ENCODE measurements around the gene OVOL2. TPM values are rescaled to one million over a fixed set of nuclear protein-coding genes. Genes with fewer than 3 reads are reported as not detected.

OVOL2 gene
- total and polyA plus RNA-seq, 10 of the 15 experiments (the other 5 are each of a cell fraction or from before 2014, with no cell fraction given): not detected

DNA sequence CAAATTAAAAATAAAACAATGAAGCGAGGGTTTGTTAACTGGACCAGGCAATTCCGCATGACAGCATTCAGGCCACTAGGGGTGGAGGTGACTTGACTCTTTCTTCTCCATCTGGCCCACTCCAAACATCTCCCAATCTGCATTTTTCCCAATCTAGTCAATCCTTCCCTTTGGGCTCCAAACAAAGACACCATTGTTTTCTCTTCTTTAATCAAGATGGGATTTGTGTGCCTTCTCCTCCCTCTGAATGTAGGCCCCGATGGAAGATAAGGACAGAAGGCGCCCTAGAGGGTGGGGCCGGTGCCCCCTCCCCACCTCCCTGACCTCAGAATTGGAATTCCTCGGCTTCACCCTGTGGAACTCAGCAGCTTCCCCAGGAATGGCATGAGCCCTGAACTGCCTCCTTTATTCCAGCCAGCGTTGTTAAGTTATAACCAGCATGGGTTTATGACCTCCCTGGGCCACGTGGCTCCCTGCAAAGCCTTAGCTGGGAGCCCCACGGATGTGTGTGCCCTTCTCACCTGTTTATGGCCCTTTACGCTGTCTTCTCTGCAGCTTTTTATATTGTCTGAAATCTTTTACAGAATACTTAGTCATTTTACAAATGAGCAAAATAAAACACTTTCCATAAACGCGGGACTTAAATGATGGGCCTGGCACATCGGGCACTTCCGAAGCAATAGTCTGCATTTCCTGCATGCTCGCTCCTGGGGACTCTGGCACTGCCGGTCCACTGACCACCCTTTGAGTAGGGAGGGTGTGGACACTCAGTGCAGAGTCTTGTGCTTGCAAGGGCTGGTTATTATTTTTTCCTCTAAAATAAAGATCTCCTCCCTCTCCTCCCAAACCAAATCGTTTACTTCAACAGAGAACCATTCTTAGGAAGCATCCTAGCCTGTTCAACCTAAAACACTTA is 24.5 kb downstream of the OVOL2 start:
- no peaks in the 10 kb centered on the region for H3K4me1 ChIP-seq (ENCODE audit: control insufficient read depth, insufficient read depth, low read length)
- DNase-seq (ENCODE audit: low read depth, low spot score) (no peak), ATAC-seq (no peak), FAIRE-seq (no peak)
- no peaks in the 10 kb centered on the region for H4K20me1 ChIP-seq (ENCODE audit: control insufficient read depth, insufficient read depth)
- H3K79me2 ChIP-seq (ENCODE audit: control insufficient read depth, insufficient read depth, low read length): no peaks in the 10 kb centered on the region
- H3K9ac ChIP-seq (ENCODE audit: control insufficient read depth, insufficient read depth, low read length): no peak overlapping the region
- H3K36me3 ChIP-seq (ENCODE audit: control insufficient read depth in 2 of 2, insufficient read depth in 2 of 2, low read length in 1 of 2): no peaks in the 10 kb centered on the region
- no peak overlapping the region for H3K4me3 ChIP-seq
- H2AFZ ChIP-seq (ENCODE audit: control insufficient read depth, low read depth, low read length): no peak overlapping the region
- ChIA-PET POLR2A (interaction anchor here (0.6 kb wide), 1 partner anchor 77 kb away, joined by 6 read pairs; no protein-coding TSS in a partner anchor), CTCF (no interaction called here), SMC1A (ENCODE audit: uncharacterized antibody, unreplicated experiment) (no interaction called here), RAD21 (ENCODE audit: unreplicated experiment) (no interaction called here)
- intact Hi-C loops (cut with micrococcal nuclease; ENCODE audit: unreplicated experiment): no loop called here
- H3K9me3 ChIP-seq (replicated peaks; ENCODE audit: control insufficient read depth, insufficient read depth, low read length): no peaks in the 10 kb centered on the region
- H3K27me3 ChIP-seq (replicated peaks in 1 of 2; ENCODE audit: control insufficient read depth in 2 of 2, insufficient read depth in 2 of 2, low read length in 1 of 2): peaks cover 0 to 1% of the 10 kb centered on the region in 2 experiments; a peak in 2 of 4 replicates
- in situ Hi-C loops (cut with MboI): no loop called here
- 45% methylated on average over 17 of the region's 17 CpGs for WGBS (ENCODE audit: insufficient coverage, insufficient replicate concordance, low lambda C conversion rate, missing lambda C conversion rate)
- no peak overlapping the region for H3K4me2 ChIP-seq (ENCODE audit: control insufficient read depth, insufficient read depth)
- BruUV-seq (replicated peaks): no TSS peak
- TF ChIP-seq MEF2B (IDR thresholded peaks at IDR 0.05; ENCODE audit: partially characterized antibody, poor library complexity, severe bottlenecking) (no peak), TCF12 (IDR thresholded peaks at IDR 0.05; ENCODE audit: low read depth, low read length) (no peak), NFXL1 (IDR thresholded peaks at IDR 0.05; ENCODE audit: borderline replicate concordance) (no peak), CREB1 (IDR thresholded peaks at IDR 0.05; ENCODE audit: low read depth) (no peak), GATAD2B (conservative IDR thresholded peaks at IDR 0.05; ENCODE audit: low read depth) (no peak), MTA3 (IDR thresholded peaks at IDR 0.05; ENCODE audit: borderline replicate concordance, low read length) (no peak), ZBED1 (IDR thresholded peaks at IDR 0.05; ENCODE audit: borderline replicate concordance) (no peak), EGR1 (IDR thresholded peaks at IDR 0.05; ENCODE audit: borderline replicate concordance in 1 of 2, low read depth in 2 of 2, low read length in 2 of 2) (no peak), SP1 (IDR thresholded peaks at IDR 0.05; ENCODE audit: low read depth, low read length) (no peak)
- TF ChIP-seq, protein P1, sequence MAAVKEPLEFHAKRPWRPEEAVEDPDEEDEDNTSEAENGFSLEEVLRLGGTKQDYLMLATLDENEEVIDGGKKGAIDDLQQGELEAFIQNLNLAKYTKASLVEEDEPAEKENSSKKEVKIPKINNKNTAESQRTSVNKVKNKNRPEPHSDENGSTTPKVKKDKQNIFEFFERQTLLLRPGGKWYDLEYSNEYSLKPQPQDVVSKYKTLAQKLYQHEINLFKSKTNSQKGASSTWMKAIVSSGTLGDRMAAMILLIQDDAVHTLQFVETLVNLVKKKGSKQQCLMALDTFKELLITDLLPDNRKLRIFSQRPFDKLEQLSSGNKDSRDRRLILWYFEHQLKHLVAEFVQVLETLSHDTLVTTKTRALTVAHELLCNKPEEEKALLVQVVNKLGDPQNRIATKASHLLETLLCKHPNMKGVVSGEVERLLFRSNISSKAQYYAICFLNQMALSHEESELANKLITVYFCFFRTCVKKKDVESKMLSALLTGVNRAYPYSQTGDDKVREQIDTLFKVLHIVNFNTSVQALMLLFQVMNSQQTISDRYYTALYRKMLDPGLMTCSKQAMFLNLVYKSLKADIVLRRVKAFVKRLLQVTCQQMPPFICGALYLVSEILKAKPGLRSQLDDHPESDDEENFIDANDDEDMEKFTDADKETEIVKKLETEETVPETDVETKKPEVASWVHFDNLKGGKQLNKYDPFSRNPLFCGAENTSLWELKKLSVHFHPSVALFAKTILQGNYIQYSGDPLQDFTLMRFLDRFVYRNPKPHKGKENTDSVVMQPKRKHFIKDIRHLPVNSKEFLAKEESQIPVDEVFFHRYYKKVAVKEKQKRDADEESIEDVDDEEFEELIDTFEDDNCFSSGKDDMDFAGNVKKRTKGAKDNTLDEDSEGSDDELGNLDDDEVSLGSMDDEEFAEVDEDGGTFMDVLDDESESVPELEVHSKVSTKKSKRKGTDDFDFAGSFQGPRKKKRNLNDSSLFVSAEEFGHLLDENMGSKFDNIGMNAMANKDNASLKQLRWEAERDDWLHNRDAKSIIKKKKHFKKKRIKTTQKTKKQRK (IDR thresholded peaks at IDR 0.05; ENCODE audit: low read depth, low read length): no peak
- TF ChIP-seq, protein P2, sequence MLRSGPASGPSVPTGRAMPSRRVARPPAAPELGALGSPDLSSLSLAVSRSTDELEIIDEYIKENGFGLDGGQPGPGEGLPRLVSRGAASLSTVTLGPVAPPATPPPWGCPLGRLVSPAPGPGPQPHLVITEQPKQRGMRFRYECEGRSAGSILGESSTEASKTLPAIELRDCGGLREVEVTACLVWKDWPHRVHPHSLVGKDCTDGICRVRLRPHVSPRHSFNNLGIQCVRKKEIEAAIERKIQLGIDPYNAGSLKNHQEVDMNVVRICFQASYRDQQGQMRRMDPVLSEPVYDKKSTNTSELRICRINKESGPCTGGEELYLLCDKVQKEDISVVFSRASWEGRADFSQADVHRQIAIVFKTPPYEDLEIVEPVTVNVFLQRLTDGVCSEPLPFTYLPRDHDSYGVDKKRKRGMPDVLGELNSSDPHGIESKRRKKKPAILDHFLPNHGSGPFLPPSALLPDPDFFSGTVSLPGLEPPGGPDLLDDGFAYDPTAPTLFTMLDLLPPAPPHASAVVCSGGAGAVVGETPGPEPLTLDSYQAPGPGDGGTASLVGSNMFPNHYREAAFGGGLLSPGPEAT (IDR thresholded peaks at IDR 0.05; ENCODE audit: low read depth): no peak
- TF ChIP-seq, protein P3, sequence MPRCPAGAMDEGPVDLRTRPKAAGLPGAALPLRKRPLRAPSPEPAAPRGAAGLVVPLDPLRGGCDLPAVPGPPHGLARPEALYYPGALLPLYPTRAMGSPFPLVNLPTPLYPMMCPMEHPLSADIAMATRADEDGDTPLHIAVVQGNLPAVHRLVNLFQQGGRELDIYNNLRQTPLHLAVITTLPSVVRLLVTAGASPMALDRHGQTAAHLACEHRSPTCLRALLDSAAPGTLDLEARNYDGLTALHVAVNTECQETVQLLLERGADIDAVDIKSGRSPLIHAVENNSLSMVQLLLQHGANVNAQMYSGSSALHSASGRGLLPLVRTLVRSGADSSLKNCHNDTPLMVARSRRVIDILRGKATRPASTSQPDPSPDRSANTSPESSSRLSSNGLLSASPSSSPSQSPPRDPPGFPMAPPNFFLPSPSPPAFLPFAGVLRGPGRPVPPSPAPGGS (IDR thresholded peaks at IDR 0.05; ENCODE audit: borderline replicate concordance, insufficient read depth, low read depth, low read length, poor library complexity, severe bottlenecking): no peak
- TF ChIP-seq, protein P4, sequence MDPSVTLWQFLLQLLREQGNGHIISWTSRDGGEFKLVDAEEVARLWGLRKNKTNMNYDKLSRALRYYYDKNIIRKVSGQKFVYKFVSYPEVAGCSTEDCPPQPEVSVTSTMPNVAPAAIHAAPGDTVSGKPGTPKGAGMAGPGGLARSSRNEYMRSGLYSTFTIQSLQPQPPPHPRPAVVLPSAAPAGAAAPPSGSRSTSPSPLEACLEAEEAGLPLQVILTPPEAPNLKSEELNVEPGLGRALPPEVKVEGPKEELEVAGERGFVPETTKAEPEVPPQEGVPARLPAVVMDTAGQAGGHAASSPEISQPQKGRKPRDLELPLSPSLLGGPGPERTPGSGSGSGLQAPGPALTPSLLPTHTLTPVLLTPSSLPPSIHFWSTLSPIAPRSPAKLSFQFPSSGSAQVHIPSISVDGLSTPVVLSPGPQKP (IDR thresholded peaks at IDR 0.05; ENCODE audit: low read depth, low read length): no peak
- H3K27ac ChIP-seq (ENCODE audit: control insufficient read depth, insufficient read depth): no peak overlapping the region
